HL-60 (cell line): ENCODE measurements around the gene KDM1B.
A peak's percentile ranks its signal among the peaks of the same experiment; 100 is the strongest.
"Not testable (repeated sequence)": the region's sequence is repeated elsewhere in the genome, so short reads cannot be mapped to it uniquely, and the experiment has no call there.

Source experiments
- DNase-seq, 2 experiments: peaks; one replicate each; pipeline ENCODE4 v3.0.0-alpha.2; 2010 to 2020; ENCODE audit warnings: low read depth in 1 of 2, low spot score in 1 of 2
- H3K27ac ChIP-seq: fragments of 250-450 bp; sonication (Bioruptor Pico); replicated peaks from 2 replicates; pipeline ENCODE4 v1.5.1; 2020; ENCODE audit warnings: mild to moderate bottlenecking, moderate library complexity
- H3K27me3 ChIP-seq: fragments of 250-450 bp; sonication (Bioruptor Pico); 2 replicates; pipeline ENCODE4 v1.5.1; 2021; ENCODE audit warnings: mild to moderate bottlenecking, moderate library complexity; ENCODE audit not compliant: insufficient read depth, poor library complexity, severe bottlenecking
- H3K4me3 ChIP-seq: replicated peaks from 2 replicates; pipeline ENCODE4 v1.5.1; 2011; ENCODE audit warnings: mild to moderate bottlenecking, control low read depth, low read length; ENCODE audit not compliant: insufficient read depth
- CTCF ChIP-seq: IDR thresholded peaks from one replicate; pipeline ENCODE4 v1.5.1; 2011; ENCODE audit warnings: low read length, control low read depth, inconsistent platforms; ENCODE audit not compliant: insufficient read depth
- GABPA ChIP-seq: IDR thresholded peaks from 2 replicates; pipeline ENCODE4 v1.6.1; 2012; ENCODE audit warnings: low read depth
- POLR2AphosphoS5 ChIP-seq: IDR thresholded peaks from 2 replicates; pipeline ENCODE4 v1.6.1; 2012; ENCODE audit warnings: low read depth
- REST ChIP-seq: IDR thresholded peaks from 2 replicates; pipeline ENCODE4 v1.6.1; 2012; ENCODE audit warnings: low read depth; ENCODE audit not compliant: insufficient replicate concordance
- SPI1 ChIP-seq: IDR thresholded peaks from 2 replicates; pipeline ENCODE4 v1.6.1; 2012; ENCODE audit warnings: low read depth, mild to moderate bottlenecking, borderline replicate concordance

KDM1B gene

GRCh38 chr6:18148304-18149025, 6.8 kb upstream of the KDM1B start:
- Histone ChIP-seq H3K4me3 (no peak overlapping the region), H3K27ac (no peak overlapping the region), H3K27me3 (no peaks in the 10 kb centered on the region)
- no peak for DNase-seq
- TF ChIP-seq REST (no peak), SPI1 (no peak)

GRCh38 chr6:18151391-18151790, 3.8 kb upstream of the KDM1B start:
- not testable (repeated sequence) for H3K27ac ChIP-seq, DNase-seq, H3K4me3 ChIP-seq, H3K27me3 ChIP-seq

GRCh38 chr6:18151801-18152200, 3.4 kb upstream of the KDM1B start:
- TF ChIP-seq POLR2AphosphoS5 (no peak), CTCF (no peak), SPI1 (no peak), REST (no peak), GABPA (no peak)
- no peak for DNase-seq

GRCh38 chr6:18153311-18153703, 1.9 kb upstream of the KDM1B start:
- Histone ChIP-seq H3K27me3 (no peaks in the 10 kb centered on the region), H3K27ac (peak overlapping the region; percentile 68), H3K4me3 (no peak overlapping the region)
- TF ChIP-seq SPI1 (no peak), POLR2AphosphoS5 (no peak), REST (no peak)
- no peak for DNase-seq

More at GRCh38 chr6:18151801-18152200, 3.4 kb upstream of the KDM1B start:
- H3K27me3 ChIP-seq, result no peaks in the 10 kb centered on the region
- no peak overlapping the region for H3K27ac ChIP-seq
- no peak overlapping the region for H3K4me3 ChIP-seq
